Suppressor macrophage treated with lipopolysaccharide for 1 hour (primary cell): ENCODE measurements around the gene SAMD1.

Experiments
- DNase-seq, 3 donors: peaks; one replicate each; pipeline ENCODE4 v3.0.0-alpha.2; 2020 to 2022

The SAMD1 gene

GRCh38 chr19:14090509-14091080 lies at the start of gene SAMD1:
TSS of gene SAMD1 (minus strand) at chr19:14090751.
- DNase-seq, result peak; percentile 54 to 91 (median 82)

- DNase-seq, result peak; percentile 85 to 88 (median 86)
These were observed 49.4 kb upstream of the SAMD1 start for GRCh38 chr19:14139944-14140343.

- peak in 2 of 3 donors; percentile 25 to 43 for DNase-seq
These were observed 48.2 kb upstream of the SAMD1 start for GRCh38 chr19:14138576-14139265.

DNA sequence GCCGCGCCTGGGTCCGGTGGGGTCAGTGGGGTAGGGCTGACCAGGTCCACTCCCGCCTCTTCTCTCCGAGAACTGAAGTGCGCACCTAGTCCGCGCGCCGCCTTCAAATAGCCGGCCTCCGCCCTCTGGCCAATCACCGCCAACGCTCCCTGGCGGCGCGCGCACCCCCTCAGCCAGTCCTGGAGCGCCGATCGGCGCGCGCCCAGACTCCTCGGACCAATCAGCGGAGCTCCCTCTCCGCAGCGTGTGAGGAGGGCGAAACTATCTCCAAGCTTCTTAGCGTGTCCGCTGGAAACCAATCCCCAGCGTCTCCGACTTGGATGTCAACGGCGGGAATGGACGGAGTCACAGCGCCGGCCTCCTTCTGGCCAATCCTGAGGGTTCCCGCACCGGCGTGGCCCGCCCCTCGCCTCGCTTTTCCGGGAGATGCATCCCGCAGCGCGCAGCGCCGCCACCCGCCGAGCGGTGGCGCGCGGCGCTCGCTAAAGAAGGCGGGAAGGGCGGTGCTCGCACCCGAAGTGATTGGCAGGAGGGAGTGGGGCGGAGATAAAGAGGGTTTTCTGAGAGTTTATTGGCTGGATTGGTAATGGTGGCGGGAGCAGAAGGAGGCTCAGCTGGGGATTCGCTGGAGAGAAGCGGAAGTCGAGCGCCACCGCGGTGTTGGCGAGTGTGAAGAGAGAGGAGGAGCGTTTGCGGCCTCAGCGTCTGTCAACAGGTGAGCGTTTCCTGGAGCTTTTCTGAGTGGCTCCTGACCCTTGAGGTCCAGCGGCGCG lies 46.1 kb upstream of the SAMD1 start, which contains the start of gene ASF1B:
Gene ASF1B (minus strand): TSS at position 81 of the 773 bp plus-strand sequence. CDS start 133 bp downstream, outside the sequence.
- peak; percentile 99 to 100 (median 100) for DNase-seq

DNA sequence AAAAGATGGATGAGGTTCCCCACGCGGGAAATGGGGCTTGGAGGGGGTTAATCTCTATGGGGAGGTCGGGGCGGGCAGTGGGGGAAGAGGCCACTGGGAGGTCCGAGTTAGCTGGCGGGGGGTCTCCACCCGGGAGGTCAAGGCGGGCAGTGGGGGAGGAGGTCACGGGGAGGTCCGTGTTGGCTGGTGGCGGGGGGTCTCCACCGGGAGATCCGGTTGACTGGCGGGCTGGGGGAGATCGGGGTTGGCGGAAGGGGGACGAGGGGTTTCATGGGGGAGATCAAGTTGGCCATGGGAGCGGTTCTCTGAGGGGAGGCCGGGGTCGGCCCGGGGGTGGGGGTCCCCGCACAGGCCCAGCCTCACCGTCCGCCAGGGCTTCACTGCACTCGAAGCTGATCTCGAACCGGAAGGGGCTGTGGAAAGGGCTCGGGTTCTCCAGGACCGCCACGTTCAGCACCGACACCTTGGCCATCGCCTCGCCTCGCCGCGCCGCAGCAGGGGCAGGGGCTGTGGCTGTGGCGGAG lies 45.5 kb upstream of the SAMD1 start:
- DNase-seq, result no peak

- no peak for DNase-seq
These were observed 44.8 kb upstream of the SAMD1 start for GRCh38 chr19:14135355-14135754.

DNA sequence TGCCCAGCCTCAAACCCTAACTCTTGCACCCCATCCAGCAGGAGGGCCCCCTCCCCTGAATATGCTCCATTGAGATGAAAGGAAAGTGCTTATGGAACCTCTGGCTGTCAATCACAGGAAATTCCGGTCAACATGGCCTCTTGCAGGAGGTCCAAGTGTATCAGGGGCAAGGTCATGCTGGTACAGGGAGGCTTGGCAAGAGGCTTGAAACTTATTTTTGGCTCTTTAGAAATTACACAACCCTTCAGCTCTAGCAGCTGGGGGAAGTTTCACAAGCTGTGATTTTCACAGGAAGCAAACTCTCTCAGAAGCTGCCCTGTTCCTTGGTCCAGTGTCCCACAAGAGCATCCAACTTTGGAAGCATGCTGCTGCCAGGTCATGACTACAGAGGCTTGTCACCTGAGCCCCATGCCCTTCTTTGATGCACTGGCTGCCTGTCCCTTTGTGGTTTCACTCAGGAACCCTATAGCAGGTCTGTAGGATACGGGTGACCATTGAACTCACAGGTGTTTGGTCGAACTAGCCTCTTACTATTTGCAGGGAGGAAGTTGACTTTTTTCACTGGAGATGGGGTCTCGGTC lies 37.5 kb upstream of the SAMD1 start:
- peak; percentile 82 to 91 (median 89) for DNase-seq

GRCh38 chr19:14127176-14127575 lies 36.6 kb upstream of the SAMD1 start:
- DNase-seq, result peak; percentile 68 to 75 (median 71)

- no peak for DNase-seq
These were observed 32.4 kb upstream of the SAMD1 start for GRCh38 chr19:14122924-14123323.

GRCh38 chr19:14120497-14120780 lies 29.9 kb upstream of the SAMD1 start:
- DNase-seq, result no peak

- no peak for DNase-seq
These were observed 29.3 kb upstream of the SAMD1 start for GRCh38 chr19:14119644-14120496.

DNA sequence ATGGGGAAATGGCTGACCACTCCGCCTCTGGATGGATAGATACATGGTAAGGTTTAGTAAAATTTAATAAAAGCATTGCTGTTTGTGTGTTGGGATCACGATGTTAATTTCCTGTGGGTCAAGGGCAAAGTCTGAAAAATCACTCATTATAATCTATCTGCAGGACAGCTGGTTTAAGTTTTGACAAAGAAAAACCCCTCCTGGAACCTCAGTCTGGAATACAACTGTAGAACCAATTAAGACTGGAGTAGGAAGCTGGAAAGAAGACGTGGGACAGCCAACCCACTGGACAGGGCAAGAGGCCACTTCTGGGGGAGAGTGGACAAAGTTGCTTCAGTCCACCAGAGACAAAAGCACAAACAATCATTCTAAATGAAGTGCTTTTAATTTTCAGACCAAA lies 28.6 kb upstream of the SAMD1 start:
- no peak for DNase-seq

GRCh38 chr19:14118165-14119051 lies 27.9 kb upstream of the SAMD1 start:
- peak; percentile 94 to 98 (median 95) for DNase-seq

- DNase-seq, result peak; percentile 99
These were observed 27.2 kb upstream of the SAMD1 start, which contains the start of gene PRKACA for GRCh38 chr19:14117668-14118164. TSS of gene PRKACA (minus strand) at chr19:14117762. CDS start at chr19:14117547, 215 bp downstream.

DNA sequence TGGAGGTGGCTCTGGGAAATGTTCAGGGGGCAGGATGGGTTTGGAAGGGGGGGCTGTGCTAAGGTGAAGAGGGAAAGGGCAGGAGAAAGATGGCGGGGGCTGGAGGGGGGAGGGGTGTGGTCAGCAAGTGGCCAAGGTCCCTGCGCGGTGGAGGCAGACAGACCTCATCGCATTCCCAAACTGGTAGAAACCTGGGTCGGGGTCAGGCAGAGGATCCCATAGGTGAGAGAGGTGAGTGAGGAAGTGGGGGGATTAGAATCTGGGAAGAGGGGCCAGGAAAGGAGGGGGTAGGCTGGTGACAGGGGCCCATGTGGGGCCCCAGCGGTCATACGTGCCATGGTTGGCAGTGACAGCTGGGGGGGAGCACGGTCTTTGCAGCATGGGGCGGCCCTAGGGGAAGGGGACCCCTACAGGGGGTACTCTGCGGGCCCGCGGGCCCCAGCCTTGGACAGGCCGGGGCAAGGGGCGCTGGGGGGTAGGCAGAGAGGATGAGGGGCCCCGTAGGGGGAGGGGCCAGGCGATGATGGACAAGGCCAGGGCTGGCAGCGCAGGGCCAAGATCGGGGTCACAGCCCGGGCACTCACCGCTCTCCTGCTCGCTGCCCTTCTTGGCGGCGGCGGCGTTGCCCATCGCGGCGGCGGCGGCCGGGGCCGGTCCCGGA lies 26.5 kb upstream of the SAMD1 start:
- DNase-seq, result no peak

GRCh38 chr19:14116525-14116917 lies 26.0 kb upstream of the SAMD1 start:
- no peak for DNase-seq

DNA sequence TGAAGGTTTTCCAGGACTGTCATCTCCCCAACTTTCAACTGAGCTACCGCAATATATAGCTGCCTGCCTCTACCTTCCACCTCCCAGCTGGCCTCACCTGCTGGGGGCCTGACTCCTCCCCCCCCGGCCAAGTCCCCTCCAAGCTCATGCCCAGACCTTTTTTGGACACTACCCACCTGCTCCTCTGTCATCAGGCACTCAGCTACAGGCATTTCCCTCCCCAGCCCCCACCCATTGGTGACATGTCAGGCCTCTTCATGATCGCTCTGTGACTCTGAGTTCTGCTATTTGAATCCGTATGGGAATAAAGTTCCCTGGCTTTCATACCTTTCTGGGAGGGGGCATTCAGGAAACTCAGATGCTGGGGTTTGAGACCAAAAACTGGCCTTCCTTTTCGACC lies 25.2 kb upstream of the SAMD1 start:
- peak in 1 of 3 donors; percentile 37 for DNase-seq

GRCh38 chr19:14114854-14115253 lies 24.3 kb upstream of the SAMD1 start:
- peak; percentile 81 to 93 (median 89) for DNase-seq

DNA sequence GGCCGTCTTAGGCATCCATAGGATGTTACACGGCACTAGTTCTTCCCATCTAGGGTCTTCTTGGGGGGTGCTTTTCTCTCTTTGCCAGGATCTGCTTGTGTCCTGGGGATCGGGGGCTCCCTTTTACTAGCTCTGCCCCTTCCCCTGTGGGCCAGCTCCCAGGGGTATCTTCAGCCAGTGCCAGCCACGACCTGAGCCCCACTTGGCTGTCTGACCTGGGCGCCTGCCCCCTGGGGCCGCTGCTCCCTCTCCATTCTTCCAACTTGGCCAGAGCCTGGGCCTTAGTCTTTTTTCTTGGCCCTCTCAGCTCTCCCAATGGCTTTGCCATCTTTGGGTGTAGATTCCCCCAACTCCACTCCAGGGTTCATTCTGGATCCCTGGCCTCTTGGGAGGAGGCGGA lies 23.9 kb upstream of the SAMD1 start:
- DNase-seq, result no peak

DNA sequence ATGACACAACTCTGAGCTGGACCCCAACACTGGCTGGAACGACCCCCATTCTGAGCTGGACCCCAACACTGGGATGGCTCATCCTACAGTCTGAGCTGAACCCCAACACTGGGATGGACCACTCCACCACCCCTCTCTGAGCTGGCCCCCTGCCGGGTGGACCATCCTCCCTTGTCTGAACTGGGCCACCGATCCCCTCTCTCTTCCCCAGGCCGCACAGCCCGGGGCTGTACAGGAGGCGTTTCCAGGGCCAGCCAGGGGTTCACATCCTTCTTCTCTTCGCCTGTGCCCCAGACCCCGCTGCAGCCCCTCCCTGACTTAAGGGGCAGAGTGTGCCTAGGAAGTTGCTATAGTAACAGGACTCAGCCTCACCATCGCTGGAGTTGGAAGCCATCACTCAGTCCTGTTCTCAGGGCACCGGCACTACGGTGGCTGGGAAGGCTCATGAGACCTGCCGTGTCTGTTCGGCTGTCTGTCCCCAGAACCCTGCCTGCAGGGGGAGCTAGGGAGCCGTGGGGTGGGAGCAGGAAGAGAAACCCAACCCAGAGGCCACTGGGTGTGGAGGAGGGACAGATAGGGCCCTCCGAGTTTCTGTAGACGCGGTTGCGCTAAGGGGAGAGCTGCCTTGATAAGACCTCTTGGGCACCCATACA lies 23.3 kb upstream of the SAMD1 start:
- peak; percentile 56 to 80 (median 63) for DNase-seq
